Kidney (tissue), 14 donors: ENCODE measurements around the gene GINS1. TPM values are rescaled to one million over a fixed set of nuclear protein-coding genes. Genes with fewer than 3 reads are reported as not detected.

Source experiments
- DNase-seq, 5 donors: peaks; one replicate each; pipeline ENCODE4 v3.0.0-alpha.2; 2013 to 2020
- FAIRE-seq: peaks from 2 replicates; lab custom pipeline; 2012; peaks lifted over from hg19 to GRCh38; lab: Jason Lieb, UNC
- H3K27ac ChIP-seq, 2 donors: one replicate each; pipeline ENCODE4 v1.7.0; 2013; ENCODE audit warnings: low read depth in 2 of 2, low read length in 2 of 2, inconsistent platforms in 1 of 2
- H3K27me3 ChIP-seq: one replicate; pipeline ENCODE4 v1.7.1; 2013; ENCODE audit warnings: low read length, inconsistent platforms; ENCODE audit not compliant: control insufficient read depth, insufficient read depth
- H3K36me3 ChIP-seq, 3 donors: one replicate each; pipeline versions ENCODE4 v1.7.0 to v1.7.1; 2013; ENCODE audit warnings: low read length in 3 of 3, control low read depth in 1 of 3, inconsistent platforms in 1 of 3; ENCODE audit not compliant: insufficient read depth in 3 of 3, control insufficient read depth in 2 of 3
- H3K4me1 ChIP-seq, 3 donors: one replicate each; pipeline versions ENCODE4 v1.7.0 to v1.7.1; 2013; ENCODE audit warnings: low read length in 3 of 3, inconsistent platforms in 1 of 3, low read depth in 1 of 3; ENCODE audit not compliant: control insufficient read depth in 2 of 3, insufficient read depth in 2 of 3
- H3K4me3 ChIP-seq, 3 donors: one replicate each; pipeline versions ENCODE4 v1.7.0 to v1.8.1; 2013; ENCODE audit warnings: low read length in 3 of 3, control low read depth in 1 of 3, inconsistent platforms in 1 of 3
- H3K9ac ChIP-seq, 3 donors: one replicate each; pipeline versions ENCODE4 v1.7.0 to v1.7.1; 2013; ENCODE audit warnings: low read length in 3 of 3, control low read depth in 1 of 3, inconsistent platforms in 1 of 3
- H3K9me3 ChIP-seq, 3 donors: one replicate each; pipeline versions ENCODE4 v1.7.0 to v1.7.1; 2013; ENCODE audit warnings: low read length in 3 of 3, control low read depth in 1 of 3, inconsistent platforms in 1 of 3; ENCODE audit not compliant: control insufficient read depth in 2 of 3, insufficient read depth in 1 of 3
- intact Hi-C: fragments of 100-400 bp; cut with DNase I; formaldehyde crosslinking; loops from one replicate; pipeline ENCODE4 v1.11.1; 2022
- polyA plus RNA-seq: library from polyadenylated mRNA; stranded (reverse); fragments of 350-450 nt; fragmentation: Illumina TruSeq; extraction: RNeasy Lipid Tissue Mini Kit (QIAGEN cat#74804); gene quantifications from one replicate; pipeline ENCODE4 v1.2.3, GENCODE V29; 2014; ENCODE audit warnings: low read depth, low replicate concordance; ENCODE audit not compliant: insufficient read depth
- total RNA-seq: library from RNA; stranded (reverse); fragmentation: NEBNext Ultra II Directional; extraction: Animal tissue kit (Norgen Biotek cat#: 25700); gene quantifications from one replicate; pipeline ENCODE4 v1.2.1, GENCODE V29; 2021
- TF ChIP-seq, protein P1 (sequence below): IDR thresholded peaks from 3 replicates; pipeline ENCODE4 v1.5.1; 2012; ENCODE audit warnings: mild to moderate bottlenecking, moderate library complexity, borderline replicate concordance; ENCODE audit not compliant: insufficient read depth; ENCODE audit errors: extremely low read depth
- donor health status: control.
- donor health status: control.
- donor health status: control.
- donor health status: control.
- donor health status: control.
- donor health status: DM: yes; HTN: yes; CAD: no.
- donor health status: Normal renal cell carcinoma (clear cell type).

GINS1 gene
- total and polyA plus RNA-seq, 2 donors from 2014 or later: 1.1 to 2.4 TPM

DNA sequence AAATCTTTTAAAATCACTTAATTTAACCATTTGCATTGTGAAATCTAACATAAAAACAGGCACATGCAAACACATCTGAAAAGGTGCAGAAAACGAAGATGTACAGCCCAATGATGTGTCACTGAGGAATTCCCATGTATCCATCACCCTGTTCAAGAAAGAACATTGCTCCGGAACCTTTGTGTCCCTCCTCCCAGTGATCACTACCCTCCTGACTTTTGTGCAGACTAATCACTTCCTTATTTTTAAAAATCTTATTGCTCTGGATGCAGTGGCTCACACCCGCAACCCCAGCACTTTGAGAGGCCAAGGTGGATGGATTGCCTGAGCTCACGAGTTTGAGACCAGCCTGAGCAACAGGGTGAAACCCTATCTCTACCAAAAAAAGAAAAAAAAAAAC is 14.6 kb downstream of the GINS1 start:
- no peak overlapping the region for H3K4me3 ChIP-seq
- intact Hi-C loops: no loop called here
- DNase-seq: no peak
- no peaks in the 10 kb centered on the region for H3K9me3 ChIP-seq
- no peak overlapping the region for H3K27ac ChIP-seq
- FAIRE-seq: no peak
- no peaks in the 10 kb centered on the region for H3K36me3 ChIP-seq
- H3K4me1 ChIP-seq: no peaks in the 10 kb centered on the region
- no peak overlapping the region for H3K9ac ChIP-seq
- TF ChIP-seq, protein P1, sequence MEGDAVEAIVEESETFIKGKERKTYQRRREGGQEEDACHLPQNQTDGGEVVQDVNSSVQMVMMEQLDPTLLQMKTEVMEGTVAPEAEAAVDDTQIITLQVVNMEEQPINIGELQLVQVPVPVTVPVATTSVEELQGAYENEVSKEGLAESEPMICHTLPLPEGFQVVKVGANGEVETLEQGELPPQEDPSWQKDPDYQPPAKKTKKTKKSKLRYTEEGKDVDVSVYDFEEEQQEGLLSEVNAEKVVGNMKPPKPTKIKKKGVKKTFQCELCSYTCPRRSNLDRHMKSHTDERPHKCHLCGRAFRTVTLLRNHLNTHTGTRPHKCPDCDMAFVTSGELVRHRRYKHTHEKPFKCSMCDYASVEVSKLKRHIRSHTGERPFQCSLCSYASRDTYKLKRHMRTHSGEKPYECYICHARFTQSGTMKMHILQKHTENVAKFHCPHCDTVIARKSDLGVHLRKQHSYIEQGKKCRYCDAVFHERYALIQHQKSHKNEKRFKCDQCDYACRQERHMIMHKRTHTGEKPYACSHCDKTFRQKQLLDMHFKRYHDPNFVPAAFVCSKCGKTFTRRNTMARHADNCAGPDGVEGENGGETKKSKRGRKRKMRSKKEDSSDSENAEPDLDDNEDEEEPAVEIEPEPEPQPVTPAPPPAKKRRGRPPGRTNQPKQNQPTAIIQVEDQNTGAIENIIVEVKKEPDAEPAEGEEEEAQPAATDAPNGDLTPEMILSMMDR: no peak
- no peaks in the 10 kb centered on the region for H3K27me3 ChIP-seq

DNA sequence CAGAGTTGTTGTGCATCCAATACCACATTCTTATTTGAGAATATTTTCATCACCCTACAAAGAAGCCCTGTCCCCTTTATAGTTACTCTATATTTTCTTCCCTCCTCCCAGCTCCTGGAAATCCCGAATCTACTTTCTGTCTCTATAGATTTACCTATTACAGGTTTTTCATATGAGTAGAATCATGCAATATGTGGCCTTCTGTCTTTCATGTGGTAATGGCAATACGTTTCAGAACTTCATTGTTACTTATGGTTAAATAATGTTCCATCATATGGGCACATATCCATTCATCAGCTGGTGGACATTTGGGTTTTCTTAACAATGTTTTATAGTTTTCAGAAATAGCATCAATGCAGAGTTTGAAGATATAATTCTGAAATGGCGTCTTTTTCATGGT is 17.1 kb downstream of the GINS1 start:
- Histone ChIP-seq H3K9me3 (no peaks in the 10 kb centered on the region), H3K9ac (no peak overlapping the region), H3K36me3 (no peaks in the 10 kb centered on the region), H3K27me3 (no peaks in the 10 kb centered on the region), H3K27ac (no peak overlapping the region), H3K4me1 (no peaks in the 10 kb centered on the region), H3K4me3 (no peak overlapping the region)
- DNase-seq (no peak), FAIRE-seq (no peak)
- intact Hi-C loops: no loop called here
- TF ChIP-seq, protein P1: no peak

DNA sequence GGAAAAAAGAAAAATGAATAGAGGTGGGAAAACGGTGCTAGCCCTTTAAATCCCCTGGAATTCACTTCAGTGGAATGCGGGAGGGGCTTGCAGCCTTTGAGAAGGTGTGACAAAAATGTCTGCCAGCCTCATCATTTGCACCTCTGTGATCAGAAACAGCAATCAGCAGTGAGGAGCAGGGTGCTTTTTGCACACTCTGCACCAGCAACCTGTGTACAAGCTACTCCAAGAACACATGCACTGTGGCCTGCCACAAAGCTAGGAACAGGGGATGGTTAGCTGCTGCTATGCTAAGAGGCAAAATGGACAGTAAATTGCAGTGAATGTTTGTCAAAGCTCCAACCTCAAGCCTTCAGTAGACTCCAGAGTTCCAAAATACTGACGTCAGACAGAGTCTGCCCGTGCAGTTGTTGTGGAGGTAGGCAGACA is 29.7 kb downstream of the GINS1 start:
- no peak overlapping the region for H3K27ac ChIP-seq
- no peaks in the 10 kb centered on the region for H3K9me3 ChIP-seq
- H3K4me1 ChIP-seq: peaks cover 0 to 3% (median 0%) of the 10 kb centered on the region in 3 donors
- FAIRE-seq: no peak
- intact Hi-C loops: no loop called here
- no peak overlapping the region for H3K4me3 ChIP-seq
- no peaks in the 10 kb centered on the region for H3K36me3 ChIP-seq
- DNase-seq: peak in 2 of 5 donors; percentile 19 to 34
- no peak overlapping the region for H3K9ac ChIP-seq
- H3K27me3 ChIP-seq: no peaks in the 10 kb centered on the region
- TF ChIP-seq, protein P1: no peak

DNA sequence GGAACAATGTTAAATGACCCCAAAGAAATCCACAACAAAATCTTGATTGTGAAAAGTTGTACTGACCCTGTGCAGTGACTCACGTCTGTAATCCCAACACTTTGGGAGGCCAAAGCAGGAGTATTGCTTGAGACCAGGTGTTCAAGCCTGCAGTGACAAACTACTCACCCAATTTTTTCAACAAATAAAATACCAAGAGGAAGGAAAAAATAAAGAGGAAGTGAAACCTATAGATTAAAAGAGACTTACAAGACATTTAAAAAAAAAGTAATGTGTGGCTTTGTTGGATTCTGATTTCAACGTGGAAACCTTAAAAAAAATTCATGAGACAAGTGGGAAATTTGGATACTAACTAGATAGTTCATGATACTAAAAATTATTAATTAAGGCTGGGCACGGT is 31.9 kb downstream of the GINS1 start:
- no peaks in the 10 kb centered on the region for H3K36me3 ChIP-seq
- no peak overlapping the region for H3K4me3 ChIP-seq
- intact Hi-C loops: no loop called here
- FAIRE-seq (no peak), DNase-seq (no peak)
- no peak overlapping the region for H3K9ac ChIP-seq
- no peak overlapping the region for H3K27ac ChIP-seq
- H3K4me1 ChIP-seq: peaks cover 0 to 3% (median 0%) of the 10 kb centered on the region in 3 donors
- H3K27me3 ChIP-seq: no peaks in the 10 kb centered on the region
- H3K9me3 ChIP-seq: no peaks in the 10 kb centered on the region
- TF ChIP-seq, protein P1: no peak
